Putamen (tissue), 1 donor: ENCODE results near the gene TMEM163.

ENCODE experiments used
- DNase-seq: peaks from one replicate; pipeline ENCODE4 v3.0.0-alpha.2; 2016; ENCODE audit warnings: low spot score

Gene TMEM163

GRCh38 chr2:134722728-134723127, 3.9 kb upstream of the TMEM163 start:
- DNase-seq = no peak

- DNase-seq = no peak
Observed at GRCh38 chr2:134721596-134721995, 2.8 kb upstream of the TMEM163 start.

- no peak for DNase-seq
Observed at GRCh38 chr2:134718023-134718816, 580 bp downstream of the TMEM163 start.

GRCh38 chr2:134717286-134718022, 1.3 kb downstream of the TMEM163 start:
- no peak for DNase-seq

- DNase-seq = no peak
Observed at GRCh38 chr2:134716721-134717243, 2.0 kb downstream of the TMEM163 start.

- DNase-seq = no peak
Observed at GRCh38 chr2:134715932-134716643, 2.7 kb downstream of the TMEM163 start.

- no peak for DNase-seq
Observed at GRCh38 chr2:134714228-134714627, 4.6 kb downstream of the TMEM163 start.

- DNase-seq = no peak
Observed at GRCh38 chr2:134713606-134714005, 5.2 kb downstream of the TMEM163 start.

- no peak for DNase-seq
Observed at GRCh38 chr2:134713176-134713575, 5.6 kb downstream of the TMEM163 start.

- no peak for DNase-seq
Observed at GRCh38 chr2:134712736-134713135, 6.1 kb downstream of the TMEM163 start.

GRCh38 chr2:134712299-134712698, 6.5 kb downstream of the TMEM163 start:
- no peak for DNase-seq

- DNase-seq = no peak
Observed at GRCh38 chr2:134711692-134712091, 7.1 kb downstream of the TMEM163 start.

GRCh38 chr2:134707330-134707676, 11.5 kb downstream of the TMEM163 start:
- DNase-seq = no peak

- DNase-seq = no peak
Observed at GRCh38 chr2:134706587-134707329, 12.0 kb downstream of the TMEM163 start.

GRCh38 chr2:134705861-134706586, 12.8 kb downstream of the TMEM163 start:
- DNase-seq = no peak

- DNase-seq = no peak
Observed at GRCh38 chr2:134704173-134704572, 14.6 kb downstream of the TMEM163 start.

GRCh38 chr2:134703426-134703825, 15.4 kb downstream of the TMEM163 start:
- DNase-seq = no peak

- no peak for DNase-seq
Observed at GRCh38 chr2:134700730-134701129, 18.1 kb downstream of the TMEM163 start.

- no peak for DNase-seq
Observed at GRCh38 chr2:134694411-134694810, 24.4 kb downstream of the TMEM163 start.

- no peak for DNase-seq
Observed at GRCh38 chr2:134693359-134694330, 25.2 kb downstream of the TMEM163 start.
